Measurements from ENCODE around the gene MC2R.

- TF ChIP-seq CTCF (IDR thresholded peaks at IDR 0.05) (no peak), POLR2A (IDR thresholded peaks at IDR 0.05) (no peak)
Observed at GRCh38 chr18:13895505-13896033, 19.8 kb downstream of the MC2R start.

Data from thyroid gland (tissue), 4 donors.